ENCODE data around the gene SLC22A16.

SLC22A16 gene

DNA sequence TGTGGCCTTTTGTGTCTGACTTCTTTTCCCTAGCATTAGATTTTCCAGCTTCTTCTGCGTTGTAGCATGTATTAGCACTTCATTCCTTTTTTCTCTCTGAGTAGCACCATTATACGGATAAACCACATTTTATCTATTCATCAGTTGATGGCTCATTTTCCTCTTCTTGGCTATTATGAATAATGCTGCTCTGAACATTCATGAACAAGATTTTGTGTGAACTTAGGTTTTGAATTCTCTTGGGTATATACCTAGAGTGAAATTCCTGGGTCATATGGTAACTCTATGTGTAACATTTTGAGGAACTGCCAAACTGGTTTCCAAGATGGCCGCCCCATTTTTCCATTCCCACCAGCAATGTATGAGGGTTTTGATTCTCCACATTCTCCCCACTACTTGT, 28.7 kb downstream of the SLC22A16 start:
- no peak for DNase-seq (ENCODE audit: low spot score)

DNA sequence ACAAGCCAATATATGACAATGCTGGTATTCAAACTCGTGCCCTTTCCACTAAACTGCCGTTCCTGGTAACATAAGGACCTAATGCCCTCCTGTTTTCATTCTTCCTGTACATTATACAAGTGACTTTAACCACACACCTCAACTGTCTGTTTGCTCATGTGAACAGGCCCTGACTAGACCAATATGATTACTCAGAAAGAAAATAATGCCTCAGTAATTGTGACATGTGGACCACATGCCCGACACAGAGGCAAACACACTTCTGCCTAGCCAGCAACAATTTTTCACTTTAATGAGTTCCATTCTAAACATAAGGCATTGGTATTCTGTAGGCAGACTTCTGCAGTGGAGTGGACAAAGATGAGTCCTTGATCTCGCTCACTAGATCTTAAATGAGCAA, 30.0 kb downstream of the SLC22A16 start:
- DNase-seq (ENCODE audit: low spot score), result no peak

DNA sequence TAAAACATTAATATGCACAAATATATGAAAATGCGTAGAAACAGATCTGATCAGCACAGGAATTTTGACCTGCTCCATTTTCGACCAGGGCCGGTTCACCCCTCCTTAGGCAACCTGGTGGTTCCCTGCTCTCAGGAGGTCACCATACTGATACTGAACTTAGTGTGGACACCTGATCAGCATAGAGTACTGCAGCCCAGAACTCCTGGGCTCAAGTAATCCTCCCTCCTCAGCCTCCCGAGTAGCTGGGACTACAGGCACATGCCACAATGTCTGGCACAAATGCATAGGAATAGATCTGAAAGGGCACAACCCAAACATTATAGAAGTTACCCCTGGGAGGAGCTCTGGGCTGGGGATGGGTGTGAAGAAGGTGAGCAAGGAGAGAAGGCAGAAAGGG, 36.4 kb downstream of the SLC22A16 start:
- no peak for DNase-seq (ENCODE audit: low spot score)

DNA sequence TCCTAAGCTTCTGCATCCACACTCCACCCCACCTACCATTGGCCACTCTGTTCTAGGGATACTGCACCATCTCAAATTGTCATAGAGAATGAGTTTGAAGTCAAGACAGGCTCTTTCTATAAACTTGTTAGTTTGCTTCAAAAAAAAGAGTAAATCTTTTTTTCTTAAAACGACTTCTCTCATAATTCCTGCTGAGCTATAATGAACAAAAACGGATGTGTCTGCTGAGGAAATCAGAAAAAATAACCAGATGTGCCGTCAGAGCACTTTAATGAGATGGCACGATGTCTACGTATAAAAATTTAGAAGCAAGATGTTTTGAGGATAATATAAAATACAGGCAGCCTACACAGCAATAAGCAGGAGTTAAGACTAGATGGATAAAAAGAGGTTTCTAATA, 37.1 kb downstream of the SLC22A16 start:
- no peak for DNase-seq (ENCODE audit: low spot score)

DNA sequence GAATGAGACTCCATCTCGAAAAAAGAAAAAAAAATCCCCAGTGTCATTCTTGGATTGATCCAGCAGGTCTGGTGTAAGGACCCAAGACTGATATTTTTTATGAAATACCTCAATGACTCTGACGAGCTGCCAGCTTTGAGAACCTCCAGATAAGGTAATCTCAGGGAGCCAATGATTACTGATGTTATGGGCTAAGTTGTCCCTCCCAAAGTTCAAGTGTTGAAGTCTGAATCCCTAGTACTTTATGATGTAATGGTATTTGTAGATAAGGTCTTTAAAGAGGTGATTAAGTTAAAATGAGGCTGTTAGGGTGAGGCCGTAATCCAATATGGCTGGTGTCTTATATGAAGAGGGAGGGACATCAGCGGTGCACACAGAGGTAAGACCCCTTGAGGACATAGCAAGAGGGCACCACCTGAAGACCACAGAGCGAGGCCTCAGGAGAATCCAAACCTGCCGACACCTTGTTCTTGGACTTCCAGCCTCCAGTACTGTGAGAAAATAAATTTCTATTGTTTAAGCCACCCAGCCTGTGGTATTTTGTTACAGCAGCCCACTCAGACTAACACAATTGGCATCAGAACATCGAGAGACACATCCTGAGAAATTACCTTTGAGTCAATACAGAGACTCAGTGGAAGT, 41.3 kb downstream of the SLC22A16 start:
- DNase-seq (ENCODE audit: low spot score), result no peak

DNA sequence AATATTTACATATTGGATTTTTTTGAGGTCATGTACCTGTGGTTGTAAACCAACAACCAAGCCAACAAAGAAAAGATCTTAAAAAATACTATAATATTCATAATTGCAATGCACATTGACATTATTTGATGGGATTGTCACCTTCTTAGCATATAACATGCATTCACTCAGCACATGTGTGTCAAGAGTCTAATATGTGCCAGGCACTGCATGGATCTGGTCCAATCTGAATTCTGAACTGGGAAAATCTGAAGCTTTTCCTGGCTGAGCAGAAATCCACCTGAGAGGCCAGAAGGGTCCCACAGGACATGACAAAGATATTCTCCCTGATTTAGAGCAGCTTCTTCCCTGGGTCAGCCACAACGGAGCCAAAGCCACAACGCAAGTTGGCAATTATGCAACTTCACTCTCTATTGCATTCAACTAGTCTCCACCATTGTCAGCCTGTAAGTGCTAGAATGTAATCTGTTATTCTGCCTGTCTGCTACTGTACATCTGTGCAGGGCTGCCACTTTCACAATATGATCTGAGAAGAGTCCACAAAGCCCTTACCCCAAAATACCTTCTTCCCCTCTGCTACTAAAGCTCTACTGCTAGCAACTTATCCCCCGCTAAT, 44.0 kb downstream of the SLC22A16 start:
- no peak for DNase-seq (ENCODE audit: low spot score)

DNA sequence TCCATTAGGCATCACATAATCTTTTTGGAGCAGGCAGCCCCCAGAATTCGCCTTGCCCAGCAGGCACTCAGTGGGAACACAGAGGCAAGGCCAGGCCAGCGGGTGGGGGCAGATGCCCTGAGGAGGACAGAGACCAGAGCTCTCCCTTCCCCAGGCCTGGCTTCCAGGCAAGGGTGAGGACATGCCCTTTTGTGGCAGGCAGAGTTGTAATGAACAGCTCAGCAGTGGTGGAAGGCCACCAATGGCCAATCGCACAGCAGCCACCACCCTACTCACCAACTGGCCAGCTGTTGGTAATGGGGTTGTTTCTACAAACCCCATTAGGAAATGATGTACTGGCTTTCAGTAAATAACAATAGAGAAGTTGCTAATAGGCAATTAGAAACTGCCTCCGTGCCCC, 45.7 kb downstream of the SLC22A16 start:
- no peak for DNase-seq (ENCODE audit: low spot score)

DNA sequence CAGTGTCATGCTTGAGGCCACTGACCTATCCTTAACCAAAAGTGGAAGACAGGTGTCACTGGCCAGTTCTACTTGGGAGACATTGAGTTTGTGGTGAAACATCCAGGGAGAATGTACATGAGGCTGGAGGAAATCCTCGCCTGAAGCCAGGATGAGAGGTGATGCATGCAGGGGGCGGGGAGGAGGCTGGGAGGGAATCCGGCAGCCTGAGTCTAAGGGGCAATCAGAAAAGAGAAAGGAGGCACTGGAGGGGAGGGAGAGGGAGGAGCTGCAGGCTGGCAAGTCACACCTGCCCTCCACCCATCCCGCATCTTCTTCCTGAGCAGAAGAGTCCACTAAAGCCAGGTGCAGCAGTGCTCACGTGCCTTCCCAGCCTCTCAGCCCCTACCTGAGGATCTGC, 46.2 kb downstream of the SLC22A16 start:
- DNase-seq (ENCODE audit: low spot score), result no peak

DNA sequence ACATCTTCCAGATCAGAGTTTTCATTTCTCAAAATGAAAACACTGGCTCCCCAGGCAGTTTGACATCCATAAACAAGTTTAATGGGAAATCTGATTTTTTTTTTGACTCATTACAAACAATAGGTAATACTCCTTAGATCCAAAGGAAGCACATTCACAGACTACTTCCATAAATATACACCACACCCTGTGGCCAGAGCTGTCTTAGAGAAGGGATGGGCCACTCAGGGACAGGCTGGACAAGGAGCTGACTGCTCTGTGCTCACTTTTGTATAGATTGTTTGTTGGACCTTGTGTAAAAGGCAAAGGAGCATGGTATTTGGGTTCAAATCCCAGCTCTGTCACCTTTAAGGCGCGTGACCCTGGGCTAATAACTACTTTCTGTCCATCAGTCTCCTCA, 48.3 kb downstream of the SLC22A16 start:
- DNase-seq (ENCODE audit: low spot score), result no peak

DNA sequence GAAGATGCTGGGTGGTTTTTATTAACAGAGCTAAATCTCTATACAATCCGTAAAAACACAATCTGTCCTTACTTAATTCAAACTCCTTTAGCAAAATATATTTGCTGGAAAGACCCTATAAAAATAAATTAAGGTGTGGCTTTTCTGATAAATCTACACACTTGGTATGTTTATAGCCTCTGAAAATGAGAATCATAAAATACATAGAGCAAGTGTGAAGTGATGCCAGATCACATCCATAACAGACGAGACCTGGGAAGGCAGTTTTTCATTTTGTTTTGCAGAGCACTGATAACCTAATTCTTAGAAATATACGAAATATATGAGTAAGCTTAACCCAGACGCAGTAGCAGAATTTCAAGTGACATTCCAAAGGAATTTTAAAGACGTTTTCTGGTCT, 50.6 kb downstream of the SLC22A16 start:
- no peak for DNase-seq (ENCODE audit: low spot score)

DNA sequence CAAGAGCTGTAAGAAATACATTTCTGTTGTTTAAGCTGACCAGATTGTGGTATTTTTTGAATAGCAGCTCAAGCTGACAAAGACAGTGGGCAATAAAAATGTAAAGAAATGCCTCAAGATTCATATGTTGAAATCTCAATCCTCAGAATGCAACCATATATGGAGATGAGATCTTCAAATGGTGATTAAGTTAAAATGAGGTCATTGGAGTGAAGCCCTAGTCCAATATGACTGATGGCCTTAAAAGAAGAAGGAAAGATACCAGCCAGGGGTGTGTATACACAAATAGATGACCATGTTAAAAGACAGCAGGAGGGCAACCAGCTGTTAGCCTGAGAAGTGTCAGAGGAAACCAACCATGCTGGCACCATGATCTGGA, 54.0 kb downstream of the SLC22A16 start:
- no peak for DNase-seq (ENCODE audit: low spot score)

DNA sequence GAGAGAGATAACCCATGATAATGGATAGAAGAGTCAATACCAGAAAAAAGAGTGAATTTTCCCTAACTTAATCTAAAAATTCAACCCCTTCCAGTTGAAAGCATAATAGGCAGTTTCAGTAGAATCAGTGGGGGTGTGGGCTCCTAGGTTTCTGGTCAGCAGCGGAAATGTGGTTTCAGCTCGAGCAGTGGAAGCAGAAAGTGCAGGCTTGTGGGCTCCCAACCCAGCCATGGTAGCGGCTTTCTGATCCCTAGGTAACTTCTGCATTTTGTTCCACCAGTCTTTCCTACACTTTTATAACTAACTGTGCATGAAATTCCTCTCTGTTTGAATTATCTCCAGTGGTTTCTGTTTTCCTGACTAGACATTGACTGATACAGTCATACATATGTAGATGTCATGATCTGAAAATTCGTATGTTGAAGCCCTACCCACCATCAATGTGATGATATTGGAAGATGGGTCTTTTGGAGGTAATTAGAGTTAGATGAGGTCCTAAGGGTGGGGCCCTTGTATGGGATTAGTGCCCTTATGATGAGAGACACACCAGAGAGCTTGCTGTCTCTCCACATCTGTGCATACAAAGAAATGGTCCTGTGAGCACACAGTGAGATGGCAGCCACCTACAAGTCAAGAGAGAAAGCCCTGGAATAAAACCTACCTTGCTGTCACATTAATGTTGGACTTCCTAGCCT, 54.5 kb downstream of the SLC22A16 start:
- no peak for DNase-seq (ENCODE audit: low spot score)

DNA sequence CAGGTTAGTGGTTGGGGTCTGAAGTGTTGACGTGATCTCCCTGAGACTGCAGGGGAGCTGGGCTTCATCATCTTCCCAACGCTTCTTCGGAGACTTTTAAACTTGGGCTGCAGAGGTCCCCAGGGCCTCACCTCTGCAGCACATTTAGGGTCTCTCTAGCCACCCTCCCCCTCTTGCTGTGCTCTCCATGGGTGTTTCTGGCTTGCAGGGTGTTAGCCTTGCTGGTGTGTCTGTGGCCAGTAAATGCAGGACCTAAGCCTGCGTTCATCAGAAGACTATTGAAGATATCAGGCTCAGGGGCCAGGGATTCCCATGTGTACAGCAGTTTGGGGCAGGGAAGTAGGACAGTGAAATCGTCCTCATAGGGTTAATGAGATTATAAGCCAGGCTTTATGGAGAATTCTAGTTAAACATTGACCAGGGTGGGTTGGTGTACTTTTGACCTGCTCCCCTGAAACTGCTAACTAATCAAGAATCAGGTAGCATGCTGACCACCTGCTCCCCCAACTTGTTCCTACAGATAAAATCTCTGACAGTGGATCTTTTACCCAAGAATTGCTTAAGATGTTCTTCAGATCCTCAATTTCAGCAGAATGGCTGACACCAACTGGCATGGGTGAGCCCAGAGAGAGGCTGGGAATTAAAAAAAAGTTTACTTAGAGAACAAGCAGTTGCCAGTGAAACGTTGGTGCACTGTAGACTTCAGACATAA, 57.2 kb downstream of the SLC22A16 start:
- no peak for DNase-seq (ENCODE audit: low spot score)

DNA sequence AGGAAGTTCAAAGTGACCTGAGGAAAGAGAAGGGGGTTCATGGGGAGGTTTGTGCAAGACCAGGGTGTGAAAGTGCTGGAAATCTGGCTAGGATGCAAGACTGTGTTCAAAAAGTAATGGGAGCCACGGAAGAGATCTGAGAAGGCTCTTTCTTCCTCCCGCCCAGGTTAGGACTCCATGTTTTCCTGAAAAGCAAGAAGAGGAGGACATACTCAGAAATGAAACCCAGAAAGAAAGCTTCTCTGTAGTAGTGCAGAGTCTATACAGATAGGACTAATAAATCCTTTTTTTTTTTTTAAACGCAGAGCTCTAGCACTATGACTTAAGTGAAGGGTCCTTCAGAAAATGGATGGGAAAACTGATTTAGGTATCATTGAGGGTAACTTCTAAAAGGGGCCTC, 57.8 kb downstream of the SLC22A16 start:
- no peak for DNase-seq (ENCODE audit: low spot score)

DNA sequence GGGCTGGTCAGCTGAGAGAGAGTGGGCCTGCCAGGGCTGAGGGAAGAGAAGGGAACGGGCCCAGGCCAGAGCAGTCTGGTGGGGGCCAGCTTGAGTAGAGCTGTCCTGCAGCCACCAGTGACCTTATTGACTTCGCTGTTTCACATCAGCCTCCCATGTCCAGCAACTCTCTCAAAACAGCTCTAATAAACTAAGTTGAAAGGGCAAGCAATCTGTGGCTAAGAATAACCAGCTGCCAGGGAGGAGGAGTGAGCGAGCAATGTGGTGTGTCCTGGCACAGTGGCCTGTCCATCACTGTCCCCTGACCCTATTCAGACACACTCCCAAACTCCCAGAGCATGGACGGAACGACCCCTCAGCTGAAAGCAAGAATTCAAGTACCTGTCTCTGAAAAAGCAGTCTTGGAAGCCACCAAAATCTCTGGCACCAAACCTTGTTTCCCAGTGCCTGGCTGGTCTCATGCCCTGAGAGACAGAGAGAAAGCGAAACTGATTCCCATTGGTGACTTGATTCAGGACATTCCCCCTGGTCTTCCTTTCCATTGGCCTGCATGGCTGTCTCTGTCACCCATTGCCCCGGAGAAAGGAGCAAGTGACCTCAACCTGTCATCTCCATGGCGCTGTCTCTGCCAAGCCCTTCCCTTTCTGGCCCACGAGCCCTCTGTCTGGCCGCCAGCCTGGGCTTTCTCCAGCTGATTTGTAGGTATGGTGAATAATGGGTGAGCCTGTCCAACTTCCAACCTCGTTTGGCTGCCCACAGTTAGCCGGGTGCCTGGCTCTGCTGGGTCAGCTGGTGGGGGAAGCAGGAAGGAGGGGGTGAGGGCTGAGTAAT, 61.1 kb downstream of the SLC22A16 start, which contains the start of gene DDO:
DDO (minus strand) TSS at position 490 of the 831 bp plus-strand sequence. CDS start 2,113 bp downstream, outside the sequence.
- DNase-seq (ENCODE audit: low spot score), result no peak

DNA sequence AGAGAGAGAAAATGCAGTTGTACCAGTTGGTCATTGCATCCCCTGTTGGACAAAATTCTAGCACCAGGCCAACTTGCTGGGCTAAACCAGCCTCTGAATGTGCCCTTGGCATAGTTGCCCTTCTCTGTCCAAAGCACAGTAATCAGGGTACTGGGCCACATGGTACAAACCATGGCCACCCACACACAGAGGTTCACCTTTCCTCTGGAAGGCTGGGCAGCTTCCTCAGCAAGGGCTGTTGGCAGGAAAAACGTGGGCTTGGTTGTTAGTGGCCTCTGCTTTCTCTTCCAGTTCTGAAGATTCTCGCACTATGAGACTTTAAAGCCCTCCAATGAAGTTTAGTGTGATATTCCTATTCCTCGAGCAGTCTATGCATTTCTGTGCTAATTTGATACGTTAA, 61.7 kb downstream of the SLC22A16 start:
- no peak for DNase-seq (ENCODE audit: low spot score)

DNA sequence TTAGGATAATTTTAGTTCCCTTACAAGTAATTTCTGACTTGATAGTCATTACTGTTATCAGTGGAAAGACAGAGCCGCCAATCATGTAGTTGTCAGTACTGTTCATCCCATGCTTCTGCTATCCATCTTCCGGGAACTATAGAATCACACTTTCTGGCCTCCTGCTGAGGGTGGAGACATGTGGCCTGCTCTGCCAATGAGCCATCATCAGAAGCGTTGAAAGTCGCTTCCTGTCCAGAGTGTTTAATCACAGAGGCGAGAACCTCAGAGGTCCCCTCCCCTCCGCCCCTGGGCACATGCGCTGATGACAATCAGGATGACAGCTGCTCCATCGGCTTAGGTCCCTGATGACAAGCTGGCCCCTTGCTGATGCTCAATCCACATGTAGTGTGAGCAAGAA, 64.1 kb downstream of the SLC22A16 start:
- DNase-seq (ENCODE audit: low spot score), result no peak

DNA sequence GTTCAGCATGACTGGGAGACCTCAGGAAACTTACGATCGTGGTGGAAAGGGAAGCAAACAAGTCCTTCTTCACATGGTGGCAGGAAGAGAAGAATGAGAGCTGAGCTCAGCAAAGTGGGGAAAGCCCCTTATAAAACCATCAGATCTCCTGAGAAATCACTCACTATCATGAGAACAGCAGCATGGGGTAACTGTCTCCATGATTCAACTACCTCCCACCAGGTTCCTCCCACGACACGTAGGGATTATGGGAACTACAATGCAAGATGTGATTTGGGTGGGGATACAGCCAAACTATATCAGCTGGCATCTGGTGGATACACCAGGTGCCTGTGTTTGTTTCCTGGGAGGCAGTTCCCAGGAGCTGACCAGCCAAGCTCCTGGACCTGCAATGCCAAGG, 65.9 kb downstream of the SLC22A16 start:
- DNase-seq (ENCODE audit: low spot score), result no peak

DNA sequence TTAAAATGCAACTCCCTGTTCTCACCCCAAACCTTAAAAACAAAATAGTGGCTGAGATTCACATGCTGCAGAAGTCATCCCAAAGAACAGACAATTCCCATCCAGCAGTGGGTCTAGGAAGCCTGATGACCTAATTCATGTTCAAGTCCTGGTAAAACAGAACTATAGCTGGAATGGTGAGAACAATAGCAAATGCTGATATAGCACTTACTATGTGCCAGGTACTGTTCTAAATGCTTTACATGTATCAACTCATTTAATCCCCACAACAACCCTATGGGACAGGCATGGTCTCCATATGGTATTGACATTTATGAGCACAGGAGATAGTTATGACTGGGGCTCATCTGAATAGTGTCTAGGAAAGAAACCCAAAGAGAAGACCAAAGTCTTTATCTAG, 66.6 kb downstream of the SLC22A16 start:
- DNase-seq (ENCODE audit: low spot score), result no peak

DNA sequence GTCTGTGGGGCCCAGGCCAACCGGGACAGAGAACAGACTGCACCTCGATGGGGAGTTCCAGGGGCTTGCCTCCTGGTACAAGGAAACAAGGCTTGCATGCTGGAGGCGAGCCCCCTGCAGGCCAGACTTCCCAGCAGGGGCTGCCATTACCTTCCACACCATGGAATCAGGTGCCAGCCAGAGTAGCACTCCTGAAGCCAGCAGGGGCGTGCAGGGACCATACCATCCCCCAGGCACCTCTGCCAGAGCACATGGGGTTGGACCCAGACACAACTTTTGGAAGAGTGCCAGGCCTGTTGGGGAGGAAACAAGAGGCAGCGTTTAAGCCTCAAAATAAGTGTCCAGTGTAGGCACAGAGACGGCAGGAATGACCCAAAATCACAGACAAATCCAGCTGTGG, 67.5 kb downstream of the SLC22A16 start:
- no peak for DNase-seq (ENCODE audit: low spot score)

DNA sequence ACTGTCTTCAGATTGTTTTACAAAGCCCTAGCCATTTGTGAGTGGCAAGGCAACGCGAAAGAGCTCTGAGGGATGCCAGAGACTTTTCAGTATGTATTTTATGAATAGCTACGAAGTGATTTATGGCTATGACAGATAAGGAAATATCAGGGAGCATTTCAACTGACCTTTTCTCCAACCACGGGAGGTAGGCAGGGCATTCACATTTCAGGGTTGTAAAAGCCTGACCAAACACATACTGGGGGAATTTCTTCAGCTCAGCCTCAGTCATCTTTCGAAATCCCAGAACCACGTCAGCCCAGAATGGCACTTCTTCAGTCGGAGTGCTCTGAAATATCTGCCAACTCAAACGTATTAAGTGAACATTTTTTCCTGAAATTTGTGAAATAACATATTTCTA, 71.8 kb downstream of the SLC22A16 start:
- no peak for DNase-seq (ENCODE audit: low spot score)

DNA sequence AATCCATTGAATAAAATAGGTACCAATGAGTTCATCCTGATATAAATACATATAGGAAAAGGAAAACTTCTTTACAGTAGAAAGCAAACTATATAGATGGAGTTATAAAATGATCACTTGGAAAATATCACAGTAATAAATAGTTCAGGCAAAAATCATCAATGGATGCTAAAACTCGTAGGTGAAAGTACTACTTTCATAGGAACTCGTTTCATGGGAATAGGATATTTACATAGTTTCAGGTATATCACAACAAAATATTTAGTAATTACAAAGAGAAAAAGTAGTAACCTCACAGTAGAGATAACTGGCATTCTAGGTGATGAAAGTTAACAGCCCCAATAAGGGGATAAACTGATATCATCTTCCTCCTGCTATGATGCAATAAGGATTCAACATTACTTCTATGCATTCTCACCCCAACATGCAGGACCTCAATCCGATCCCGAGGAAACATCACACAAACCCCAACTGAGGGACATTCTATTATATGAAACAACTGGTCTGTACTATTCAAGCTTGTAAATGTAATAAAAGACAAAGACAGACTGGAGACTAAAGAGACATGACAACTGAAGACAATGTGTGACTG, 74.7 kb downstream of the SLC22A16 start:
- DNase-seq (ENCODE audit: low spot score), result no peak

Data from germinal center (tissue), 1 donor.